Measurements from ENCODE around the gene CPLX4. TPM values are rescaled to one million over a fixed set of nuclear protein-coding genes. Genes with fewer than 3 reads are reported as not detected.

CPLX4 gene
- not detected in 2 replicates for total RNA-seq (2014; rRNA removed; shearing (Covaris generic))

GRCh38 chr18:59318460-59319050 lies at the start of gene CPLX4:
Gene CPLX4 (minus strand): TSS chr18:59318649. CDS start chr18:59318462, 187 bp downstream.
- Histone ChIP-seq H3K36me3 (no peaks in the 10 kb centered on the region), H3K9me3 (replicated peaks) (no peaks in the 10 kb centered on the region), H3K4me3 (no peak within 1 kb of the TSS), H3K27me3 (no peaks in the 10 kb centered on the region), H3K27ac (no peak within 1 kb of the TSS), H3K4me1 (no peaks in the 10 kb centered on the region)
- DNase-seq, result no peak

GRCh38 chr18:59360381-59360780 lies 41.9 kb upstream of the CPLX4 start:
- no peaks in the 10 kb centered on the region for H3K9me3 ChIP-seq (replicated peaks)
- no peak for DNase-seq
- no peaks in the 10 kb centered on the region for H3K27me3 ChIP-seq
- no peak overlapping the region for H3K4me3 ChIP-seq
- no peaks in the 10 kb centered on the region for H3K4me1 ChIP-seq
- no peaks in the 10 kb centered on the region; the same call in 1 of the 2 replicates for H3K36me3 ChIP-seq
- H3K27ac ChIP-seq, result no peak overlapping the region

- Histone ChIP-seq H3K36me3 (peaks cover 4% of the 10 kb centered on the region; the same call in 1 of the 2 replicates), H3K4me3 (peak overlapping the region; percentile 97), H3K9me3 (replicated peaks) (no peaks in the 10 kb centered on the region), H3K27me3 (no peaks in the 10 kb centered on the region), H3K27ac (no peak overlapping the region), H3K4me1 (no peaks in the 10 kb centered on the region)
- DNase-seq, result no peak
Observed at GRCh38 chr18:59359576-59359952, 41.1 kb upstream of the CPLX4 start.

- Histone ChIP-seq H3K27ac (peak within 1 kb of the TSS; percentile 78), H3K4me1 (no peaks in the 10 kb centered on the region), H3K27me3 (no peaks in the 10 kb centered on the region), H3K9me3 (replicated peaks) (no peaks in the 10 kb centered on the region), H3K36me3 (peaks cover 11% of the 10 kb centered on the region; the same call in 1 of the 2 replicates), H3K4me3 (peak within 1 kb of the TSS; percentile 97)
- peak; percentile 90 to 91 for DNase-seq
Observed at GRCh38 chr18:59358712-59359575, 40.5 kb upstream of the CPLX4 start, which contains the start of gene LMAN1. Gene LMAN1 (minus strand): TSS chr18:59359265. CDS start chr18:59359244, 21 bp downstream.

GRCh38 chr18:59358414-59358711 lies 39.9 kb upstream of the CPLX4 start:
- H3K4me1 ChIP-seq, result no peaks in the 10 kb centered on the region
- no peaks in the 10 kb centered on the region for H3K27me3 ChIP-seq
- H3K9me3 ChIP-seq (replicated peaks), result no peaks in the 10 kb centered on the region
- H3K27ac ChIP-seq, result peak overlapping the region; percentile 78
- H3K4me3 ChIP-seq, result peak overlapping the region; percentile 97
- DNase-seq, result no peak
- H3K36me3 ChIP-seq, result peaks cover 12% of the 10 kb centered on the region; the same call in 1 of the 2 replicates

- peak in 1 of 2 experiments; percentile 1 for DNase-seq
- no peak overlapping the region; the same call in 1 of the 2 replicates for H3K27ac ChIP-seq
- no peaks in the 10 kb centered on the region for H3K4me1 ChIP-seq
- H3K36me3 ChIP-seq, result peaks cover 12% of the 10 kb centered on the region; the same call in 1 of the 2 replicates
- H3K9me3 ChIP-seq (replicated peaks), result no peaks in the 10 kb centered on the region
- H3K4me3 ChIP-seq, result peak overlapping the region; percentile 97
- no peaks in the 10 kb centered on the region for H3K27me3 ChIP-seq
Observed at GRCh38 chr18:59357928-59358327, 39.5 kb upstream of the CPLX4 start.

GRCh38 chr18:59354731-59355130 lies 36.3 kb upstream of the CPLX4 start:
- Histone ChIP-seq H3K27ac (no peak overlapping the region), H3K4me1 (no peaks in the 10 kb centered on the region), H3K36me3 (peaks cover 28% of the 10 kb centered on the region), H3K9me3 (replicated peaks) (no peaks in the 10 kb centered on the region), H3K27me3 (no peaks in the 10 kb centered on the region), H3K4me3 (no peak overlapping the region)
- no peak for DNase-seq

GRCh38 chr18:59353079-59353680 lies 34.7 kb upstream of the CPLX4 start:
- DNase-seq, result no peak
- Histone ChIP-seq H3K9me3 (replicated peaks) (no peaks in the 10 kb centered on the region), H3K27ac (no peak overlapping the region), H3K4me3 (no peak overlapping the region), H3K27me3 (no peaks in the 10 kb centered on the region), H3K36me3 (peaks cover 29% of the 10 kb centered on the region), H3K4me1 (no peaks in the 10 kb centered on the region)

- no peak for DNase-seq
- Histone ChIP-seq H3K4me1 (no peaks in the 10 kb centered on the region), H3K27ac (no peak overlapping the region), H3K4me3 (no peak overlapping the region), H3K9me3 (replicated peaks) (no peaks in the 10 kb centered on the region), H3K36me3 (peaks cover 37% of the 10 kb centered on the region), H3K27me3 (no peaks in the 10 kb centered on the region)
Observed at GRCh38 chr18:59352250-59352855, 33.9 kb upstream of the CPLX4 start.

GRCh38 chr18:59345556-59345955 lies 27.1 kb upstream of the CPLX4 start:
- no peak overlapping the region for H3K4me3 ChIP-seq
- no peaks in the 10 kb centered on the region for H3K4me1 ChIP-seq
- no peaks in the 10 kb centered on the region for H3K27me3 ChIP-seq
- H3K9me3 ChIP-seq (replicated peaks), result no peaks in the 10 kb centered on the region
- H3K27ac ChIP-seq, result no peak overlapping the region
- peaks cover 50% of the 10 kb centered on the region for H3K36me3 ChIP-seq
- DNase-seq, result no peak

- DNase-seq, result no peak
- H3K4me3 ChIP-seq, result no peak overlapping the region
- peaks cover 56% of the 10 kb centered on the region for H3K36me3 ChIP-seq
- H3K4me1 ChIP-seq, result no peaks in the 10 kb centered on the region
- H3K27me3 ChIP-seq, result no peaks in the 10 kb centered on the region
- H3K27ac ChIP-seq, result no peak overlapping the region
- no peaks in the 10 kb centered on the region for H3K9me3 ChIP-seq (replicated peaks)
Observed at GRCh38 chr18:59344996-59345395, 26.5 kb upstream of the CPLX4 start.

- peaks cover 58% of the 10 kb centered on the region for H3K36me3 ChIP-seq
- DNase-seq, result no peak
Observed at GRCh38 chr18:59343926-59344325, 25.5 kb upstream of the CPLX4 start.

GRCh38 chr18:59340817-59341216 lies 22.4 kb upstream of the CPLX4 start:
- Histone ChIP-seq H3K27ac (no peak overlapping the region), H3K4me1 (no peaks in the 10 kb centered on the region), H3K27me3 (no peaks in the 10 kb centered on the region), H3K4me3 (no peak overlapping the region), H3K9me3 (replicated peaks) (no peaks in the 10 kb centered on the region), H3K36me3 (peaks cover 59% of the 10 kb centered on the region)
- DNase-seq, result no peak

More at GRCh38 chr18:59343926-59344325, 25.5 kb upstream of the CPLX4 start:
- Histone ChIP-seq H3K27ac (no peak overlapping the region), H3K27me3 (no peaks in the 10 kb centered on the region), H3K4me3 (no peak overlapping the region), H3K4me1 (no peaks in the 10 kb centered on the region), H3K9me3 (replicated peaks) (no peaks in the 10 kb centered on the region)

GRCh38 chr18:59340312-59340711 lies 21.9 kb upstream of the CPLX4 start:
- Histone ChIP-seq H3K9me3 (replicated peaks) (no peaks in the 10 kb centered on the region), H3K4me3 (no peak overlapping the region), H3K36me3 (peaks cover 54% of the 10 kb centered on the region), H3K4me1 (no peaks in the 10 kb centered on the region), H3K27me3 (no peaks in the 10 kb centered on the region), H3K27ac (no peak overlapping the region)
- no peak for DNase-seq

- Histone ChIP-seq H3K36me3 (peaks cover 28% of the 10 kb centered on the region), H3K27me3 (no peaks in the 10 kb centered on the region), H3K27ac (no peak overlapping the region), H3K4me3 (no peak overlapping the region), H3K4me1 (no peaks in the 10 kb centered on the region), H3K9me3 (replicated peaks) (no peaks in the 10 kb centered on the region)
- DNase-seq, result no peak
Observed at GRCh38 chr18:59332986-59333385, 14.5 kb upstream of the CPLX4 start.
